Dermis blood vessel endothelial cell (primary cell): ENCODE measurements around the gene MARCHF10. TPM values are rescaled to one million over a fixed set of nuclear protein-coding genes. Genes with fewer than 3 reads are reported as not detected.
"Not testable (repeated sequence)": the region's sequence is repeated elsewhere in the genome, so short reads cannot be mapped to it uniquely, and the experiment has no call there.

Experiments
- DNase-seq: peaks from one replicate; pipeline ENCODE4 v3.0.0; 2010
- total RNA-seq: library from RNA; depleted of rRNA; stranded (reverse); fragments of >200 nt; gene quantifications from 2 replicates; pipeline ENCODE4 v1.2.3, GENCODE V29; 2014

The MARCHF10 gene
- total RNA-seq, 1 donor from 2014 or later, result not detected

- DNase-seq, result no peak
Observed at GRCh38 chr17:62715882-62716390, 92.2 kb downstream of the MARCHF10 start.

GRCh38 chr17:62714016-62714777 lies 93.9 kb downstream of the MARCHF10 start:
- DNase-seq, result no peak

- DNase-seq, result no peak
Observed at GRCh38 chr17:62713086-62713881, 94.8 kb downstream of the MARCHF10 start.

GRCh38 chr17:62712171-62712581 lies 95.9 kb downstream of the MARCHF10 start:
- DNase-seq, result no peak

- no peak for DNase-seq
Observed at GRCh38 chr17:62708587-62708986, 99.5 kb downstream of the MARCHF10 start.

GRCh38 chr17:62707425-62707739 lies 100.7 kb downstream of the MARCHF10 start:
- DNase-seq, result no peak

- no peak for DNase-seq
Observed at GRCh38 chr17:62706598-62707424, 101.3 kb downstream of the MARCHF10 start.

GRCh38 chr17:62705778-62706597 lies 102.1 kb downstream of the MARCHF10 start:
- peak; percentile 68 for DNase-seq

- DNase-seq, result peak; percentile 64
Observed at GRCh38 chr17:62705156-62705777, 102.8 kb downstream of the MARCHF10 start.

- peak; percentile 18 for DNase-seq
Observed at GRCh38 chr17:62704381-62704971, 103.6 kb downstream of the MARCHF10 start.

GRCh38 chr17:62703776-62704380 lies 104.2 kb downstream of the MARCHF10 start:
- DNase-seq, result peak; percentile 77

- DNase-seq, result peak; percentile 30
Observed at GRCh38 chr17:62703261-62703775, 104.8 kb downstream of the MARCHF10 start.

GRCh38 chr17:62702746-62703260 lies 105.3 kb downstream of the MARCHF10 start:
- no peak for DNase-seq

GRCh38 chr17:62701706-62702085 lies 106.4 kb downstream of the MARCHF10 start:
- DNase-seq, result no peak

GRCh38 chr17:62700964-62701705 lies 107.0 kb downstream of the MARCHF10 start:
- no peak for DNase-seq

GRCh38 chr17:62698459-62698858 lies 109.7 kb downstream of the MARCHF10 start:
- DNase-seq, result not testable (repeated sequence)

GRCh38 chr17:62696726-62697490 lies 111.2 kb downstream of the MARCHF10 start:
- DNase-seq, result no peak

- DNase-seq, result no peak
Observed at GRCh38 chr17:62696256-62696655, 111.9 kb downstream of the MARCHF10 start.
